ENCODE measurements around the gene GCNT2.
"Not testable (repeated sequence)": the region's sequence is repeated elsewhere in the genome, so short reads cannot be mapped to it uniquely, and the experiment has no call there.

The GCNT2 gene

DNA sequence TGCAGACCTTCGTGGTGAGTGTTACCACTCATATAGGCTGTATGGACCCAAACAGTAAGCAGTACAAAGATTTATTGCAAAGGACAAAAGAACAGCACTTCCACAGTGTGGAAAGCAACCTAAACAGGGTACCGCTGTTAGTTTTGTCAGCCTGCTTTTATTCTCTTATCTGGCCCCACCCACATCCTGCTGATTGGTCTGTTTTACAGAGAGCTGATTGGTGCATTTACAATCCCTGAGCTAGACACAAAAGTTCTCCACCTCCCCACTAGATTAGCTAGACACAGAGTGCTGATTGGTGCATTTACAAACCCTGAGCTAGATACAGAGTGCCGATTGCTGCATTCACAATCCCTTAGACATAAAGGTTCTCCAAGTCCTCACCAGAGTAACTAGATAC is 95.1 kb downstream of the GCNT2 start:
- not testable (repeated sequence) for DNase-seq

DNA sequence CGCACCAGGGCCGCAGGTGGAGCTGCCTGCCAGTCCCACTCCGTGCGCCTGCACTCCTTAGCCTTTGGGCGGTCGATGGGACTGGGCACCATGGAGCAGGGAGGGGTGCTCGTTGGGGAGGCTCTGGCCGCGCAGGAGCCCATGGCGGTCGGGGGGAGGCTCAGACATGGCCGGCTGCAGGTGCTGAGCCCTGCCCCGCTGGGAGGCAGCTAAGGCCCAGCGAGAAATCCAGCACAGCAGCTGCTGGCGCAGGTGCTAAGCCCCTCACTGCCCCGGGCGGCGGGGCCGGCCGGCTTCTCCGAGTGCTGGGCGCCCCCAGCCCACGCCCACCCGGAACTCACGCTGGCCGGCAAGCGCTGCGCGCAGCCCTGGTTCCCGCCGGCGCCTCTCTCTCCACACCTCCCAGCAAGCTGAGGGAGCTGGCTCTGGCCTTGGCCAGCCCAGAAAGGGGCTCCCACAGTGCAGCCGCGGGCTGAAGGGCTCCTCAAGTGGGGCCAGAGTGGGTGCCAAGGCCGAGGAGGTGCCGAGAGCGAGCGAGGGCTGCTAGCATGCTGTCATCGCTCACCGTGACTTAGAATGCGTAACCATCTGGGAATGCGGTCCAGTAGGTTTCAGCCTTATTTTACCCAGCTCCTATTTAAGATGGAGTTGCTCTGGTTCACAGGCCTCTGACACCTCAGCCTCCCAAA is 96.0 kb downstream of the GCNT2 start:
- no peak for DNase-seq

DNA sequence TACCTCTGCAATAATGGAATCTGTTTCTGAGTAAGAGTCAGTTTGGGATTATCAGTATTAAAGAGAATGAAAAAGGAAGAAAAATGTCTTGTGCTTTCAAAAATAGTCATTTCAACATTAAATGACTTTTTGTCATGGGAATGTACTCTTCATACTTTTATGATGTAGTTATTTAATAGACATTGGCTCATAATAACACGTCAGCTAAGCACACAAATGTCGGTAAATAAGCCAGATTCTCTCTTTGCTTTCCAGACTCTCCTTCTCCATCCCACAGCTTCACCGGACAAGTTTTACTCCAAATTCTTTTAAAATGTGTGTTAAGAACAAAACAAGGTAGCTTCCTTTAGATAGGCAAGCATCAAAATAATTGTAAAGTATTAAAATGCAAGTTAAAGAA is 97.3 kb downstream of the GCNT2 start:
- no peak for DNase-seq

DNA sequence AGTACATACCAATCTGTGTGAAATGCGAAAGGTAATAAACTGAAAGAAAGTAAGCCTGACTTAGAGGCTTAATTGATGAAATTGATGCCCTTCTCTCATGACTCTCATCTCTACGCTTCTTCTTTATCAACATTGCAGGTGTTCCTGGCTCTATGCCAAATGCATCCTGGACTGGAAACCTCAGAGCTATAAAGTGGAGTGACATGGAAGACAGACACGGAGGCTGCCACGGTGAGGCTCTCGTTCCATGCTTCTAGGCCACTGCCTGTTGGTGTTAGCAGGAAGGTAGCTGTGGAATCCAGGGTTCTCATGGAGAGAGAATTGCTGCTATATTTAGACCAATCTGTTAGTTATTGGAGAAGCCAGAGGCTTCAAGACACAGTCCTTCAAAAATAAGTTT is 100.1 kb downstream of the GCNT2 start:
- no peak for DNase-seq

DNA sequence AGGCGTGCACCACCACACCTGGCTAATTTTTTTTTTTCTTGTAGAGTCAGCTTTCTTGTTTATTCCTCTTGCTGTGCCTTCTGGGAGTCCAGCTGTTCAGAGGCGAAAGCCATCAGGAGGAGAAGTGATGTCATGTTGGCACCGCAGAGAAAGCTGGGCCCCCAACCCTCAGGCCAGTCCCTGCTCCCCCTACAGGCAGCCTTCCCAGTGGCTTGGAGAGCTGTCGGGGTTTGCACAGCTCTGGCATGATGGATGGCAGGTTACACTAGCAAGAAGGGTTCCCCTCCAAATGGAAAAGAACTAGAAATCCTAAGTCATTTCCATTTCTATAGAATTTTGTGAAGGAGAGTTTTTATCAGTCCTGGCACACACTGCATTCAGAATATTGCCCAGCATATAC is 100.7 kb downstream of the GCNT2 start:
- no peak for DNase-seq

DNA sequence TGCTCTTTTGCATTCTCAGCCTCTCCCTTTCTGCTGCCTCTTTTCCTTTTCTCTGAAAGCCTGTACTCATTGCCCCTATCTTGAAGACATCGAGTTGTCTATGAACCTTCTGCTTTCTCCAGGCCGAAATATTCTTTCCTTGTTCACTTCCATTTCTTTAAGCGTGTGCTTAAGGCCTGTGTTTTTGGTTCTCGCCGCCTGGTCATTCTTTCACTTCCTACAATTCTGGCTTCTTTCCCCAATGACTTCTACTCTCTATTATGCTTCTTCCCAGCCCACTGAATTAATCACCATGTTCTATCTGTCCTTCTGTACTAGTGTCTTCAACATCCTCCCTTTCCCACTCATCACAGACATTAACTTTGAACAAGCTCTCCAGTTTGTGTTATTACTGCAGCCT is 103.7 kb downstream of the GCNT2 start:
- no peak for DNase-seq

DNA sequence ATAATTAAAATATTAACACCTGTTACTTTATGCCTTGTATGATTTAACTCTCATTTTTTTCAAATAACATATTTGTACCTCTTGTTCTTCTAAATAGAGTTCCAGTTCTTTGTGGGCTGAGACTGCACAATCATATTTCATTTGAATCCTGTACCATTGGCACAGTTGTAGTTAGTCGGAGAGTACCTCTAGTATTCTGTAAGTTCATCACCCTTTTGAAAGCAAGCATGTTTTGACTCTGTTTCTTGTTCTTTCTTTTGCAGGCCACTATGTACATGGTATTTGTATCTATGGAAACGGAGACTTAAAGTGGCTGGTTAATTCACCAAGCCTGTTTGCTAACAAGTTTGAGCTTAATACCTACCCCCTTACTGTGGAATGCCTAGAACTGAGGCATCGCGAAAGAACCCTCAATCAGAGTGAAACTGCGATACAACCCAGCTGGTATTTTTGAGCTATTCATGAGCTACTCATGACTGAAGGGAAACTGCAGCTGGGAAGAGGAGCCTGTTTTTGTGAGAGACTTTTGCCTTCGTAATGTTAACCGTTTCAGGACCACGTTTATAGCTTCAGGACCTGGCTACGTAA is 105.1 kb downstream of the GCNT2 start:
- DNase-seq: no peak

DNA sequence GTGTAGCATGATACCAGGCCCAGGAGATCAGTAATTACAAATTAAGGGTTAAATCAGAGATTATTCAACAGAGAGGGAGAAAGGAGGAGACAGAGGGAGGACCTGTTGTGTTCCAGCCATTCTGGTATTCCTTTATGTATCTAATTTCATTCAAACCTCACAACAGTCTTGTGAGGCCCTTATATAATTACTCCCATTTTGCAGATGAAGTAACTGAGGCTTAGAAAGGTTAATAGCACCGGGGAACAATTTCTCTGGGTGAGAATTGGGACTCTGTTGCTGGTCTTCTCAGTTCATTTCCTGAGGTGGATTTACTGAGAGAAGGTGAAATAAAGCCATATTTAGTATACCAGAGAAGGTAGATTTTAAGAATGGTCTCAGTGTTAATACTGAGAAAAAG is 106.6 kb downstream of the GCNT2 start:
- no peak for DNase-seq

DNA sequence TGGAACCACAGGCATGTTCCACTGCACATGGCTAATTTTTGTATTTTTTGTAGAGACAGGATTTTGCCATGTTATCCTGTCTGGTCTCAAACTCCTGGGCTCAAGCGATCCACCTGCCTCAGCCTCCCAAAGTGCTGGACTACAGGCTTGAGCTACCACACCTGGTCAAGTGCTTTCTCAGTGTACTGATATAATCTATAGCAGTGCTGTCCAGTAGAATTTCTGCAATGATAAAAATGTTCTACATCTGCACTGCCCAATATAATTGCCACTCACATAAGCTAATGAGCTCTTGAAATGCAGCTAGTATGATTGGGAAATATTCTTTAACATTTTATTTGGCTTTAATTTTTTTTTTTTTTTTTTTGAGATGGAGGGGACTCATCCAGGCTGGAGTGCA is 109.0 kb downstream of the GCNT2 start:
- DNase-seq: no peak

DNA sequence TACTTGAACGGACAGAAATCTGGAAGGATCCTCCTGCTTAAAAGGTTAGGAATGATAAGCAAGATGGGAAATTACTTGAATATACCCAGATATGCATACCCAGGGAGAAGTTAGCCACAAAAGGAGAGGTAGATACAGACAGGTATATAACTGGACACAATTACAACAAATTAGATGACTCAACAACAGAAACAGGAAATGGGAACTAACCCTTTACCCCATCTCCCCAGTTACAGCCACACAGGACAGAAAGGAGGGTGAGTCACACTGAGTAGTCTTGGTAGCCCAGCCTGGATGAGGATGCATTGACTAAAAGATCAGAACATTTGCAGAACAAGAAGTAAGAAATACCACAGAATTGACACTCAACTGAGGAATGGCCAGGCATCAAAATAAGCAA is 112.1 kb downstream of the GCNT2 start:
- DNase-seq: peak; percentile 12

DNA sequence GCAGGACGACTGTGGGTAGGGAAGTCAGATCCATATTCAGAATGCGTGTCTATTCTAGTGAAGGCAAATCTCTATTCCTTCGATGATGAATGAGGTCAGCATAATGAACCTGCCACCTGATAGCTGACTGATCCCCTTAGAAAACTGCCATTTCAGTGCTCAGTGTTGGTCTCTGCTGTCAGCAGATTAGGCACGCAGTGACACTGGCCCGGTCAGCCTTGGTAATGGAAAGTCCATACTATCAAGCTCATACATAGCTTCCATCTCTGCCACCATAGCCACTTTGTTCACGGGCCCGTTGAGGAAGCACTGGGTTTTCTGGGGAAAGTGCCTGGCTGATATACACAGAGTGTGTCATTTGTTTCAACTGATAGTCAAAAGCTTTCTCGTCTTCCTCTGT is 119.3 kb downstream of the GCNT2 start:
- no peak for DNase-seq

DNA sequence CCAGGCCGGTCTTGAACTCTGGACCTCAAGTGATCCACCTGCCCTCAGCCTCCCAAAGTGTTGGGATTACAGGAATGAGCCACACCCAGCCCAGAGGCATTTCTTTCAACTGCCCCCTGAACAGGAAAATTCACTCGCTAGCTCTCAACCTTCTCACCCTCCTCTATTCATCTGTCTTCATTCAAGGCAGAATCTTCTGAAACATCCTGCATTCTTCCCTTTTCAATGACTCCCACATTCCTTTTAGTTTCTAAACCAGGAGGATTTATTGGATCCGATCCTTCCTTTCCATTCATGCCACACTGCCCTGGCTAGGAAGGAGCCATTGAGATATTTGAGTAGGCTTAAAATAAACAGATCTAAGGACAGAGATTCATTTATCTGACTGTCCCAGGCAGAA is 120.4 kb downstream of the GCNT2 start:
- DNase-seq: no peak

DNA sequence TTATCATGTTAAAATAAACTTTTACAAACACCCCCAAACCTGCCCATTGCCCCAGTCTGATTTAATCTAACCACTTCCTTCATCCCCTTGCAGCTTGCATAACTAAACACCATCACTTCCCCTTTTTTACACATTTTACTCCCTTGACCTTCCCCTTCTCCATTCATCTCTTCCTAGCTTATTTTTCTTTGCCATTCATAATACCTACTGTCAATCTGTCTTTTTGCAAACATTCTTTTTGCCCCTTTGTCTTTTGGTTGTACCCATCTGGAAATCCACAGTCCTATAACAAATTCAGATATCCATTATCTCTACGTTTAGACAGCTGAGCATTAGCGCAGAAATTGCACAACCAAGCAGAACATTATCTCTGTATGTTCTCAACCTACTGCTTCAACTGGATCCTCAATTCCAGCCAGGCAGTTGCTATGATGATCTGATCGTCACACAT is 122.1 kb downstream of the GCNT2 start:
- no peak for DNase-seq

DNA sequence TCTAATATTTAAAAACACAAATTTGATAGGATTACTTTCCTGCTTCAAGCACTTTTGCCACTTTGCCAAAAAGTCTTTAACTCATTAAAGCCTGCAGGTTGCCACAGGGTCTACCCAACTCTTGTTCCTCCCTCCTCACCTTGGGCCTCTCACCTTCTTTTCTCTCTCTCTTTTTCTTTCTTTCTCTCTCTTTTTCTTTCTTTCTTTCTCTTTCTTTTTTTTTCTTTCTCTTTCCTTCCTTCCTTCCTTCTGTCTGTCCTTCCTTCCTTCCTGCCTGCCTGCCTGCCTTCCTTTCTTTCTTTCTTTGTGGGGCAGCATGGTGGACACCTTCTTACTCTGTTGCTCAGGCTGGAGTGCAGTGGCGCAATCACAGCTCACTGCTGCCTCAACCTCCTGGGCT is 123.1 kb downstream of the GCNT2 start:
- no peak for DNase-seq

DNA sequence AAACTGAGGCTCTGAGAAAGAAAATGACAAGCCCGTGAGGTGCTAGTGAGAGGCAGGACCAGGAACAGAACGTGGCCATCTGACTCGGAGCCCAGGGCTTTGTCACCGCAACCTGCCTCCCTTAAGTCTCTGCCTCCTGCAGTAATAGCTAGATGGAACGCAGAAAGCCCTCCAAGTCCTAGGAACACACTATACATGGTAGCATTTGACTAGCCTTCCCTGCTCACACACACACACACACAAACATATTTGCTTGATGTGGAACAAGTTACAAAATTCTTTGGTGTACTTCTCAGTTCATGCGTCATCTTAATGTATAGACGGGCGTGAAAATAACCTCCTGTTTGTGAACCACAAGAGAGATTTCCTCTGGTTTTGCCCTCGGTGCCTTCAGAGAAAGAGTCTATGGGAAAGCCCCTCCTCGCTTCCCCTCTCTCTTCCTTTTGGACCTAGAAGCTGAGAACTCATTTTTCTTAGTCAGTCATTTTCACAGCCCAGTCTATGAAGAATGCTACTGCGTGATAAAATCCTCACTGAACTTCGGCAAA is 134.4 kb downstream of the GCNT2 start:
- peak; percentile 38 for DNase-seq

DNA sequence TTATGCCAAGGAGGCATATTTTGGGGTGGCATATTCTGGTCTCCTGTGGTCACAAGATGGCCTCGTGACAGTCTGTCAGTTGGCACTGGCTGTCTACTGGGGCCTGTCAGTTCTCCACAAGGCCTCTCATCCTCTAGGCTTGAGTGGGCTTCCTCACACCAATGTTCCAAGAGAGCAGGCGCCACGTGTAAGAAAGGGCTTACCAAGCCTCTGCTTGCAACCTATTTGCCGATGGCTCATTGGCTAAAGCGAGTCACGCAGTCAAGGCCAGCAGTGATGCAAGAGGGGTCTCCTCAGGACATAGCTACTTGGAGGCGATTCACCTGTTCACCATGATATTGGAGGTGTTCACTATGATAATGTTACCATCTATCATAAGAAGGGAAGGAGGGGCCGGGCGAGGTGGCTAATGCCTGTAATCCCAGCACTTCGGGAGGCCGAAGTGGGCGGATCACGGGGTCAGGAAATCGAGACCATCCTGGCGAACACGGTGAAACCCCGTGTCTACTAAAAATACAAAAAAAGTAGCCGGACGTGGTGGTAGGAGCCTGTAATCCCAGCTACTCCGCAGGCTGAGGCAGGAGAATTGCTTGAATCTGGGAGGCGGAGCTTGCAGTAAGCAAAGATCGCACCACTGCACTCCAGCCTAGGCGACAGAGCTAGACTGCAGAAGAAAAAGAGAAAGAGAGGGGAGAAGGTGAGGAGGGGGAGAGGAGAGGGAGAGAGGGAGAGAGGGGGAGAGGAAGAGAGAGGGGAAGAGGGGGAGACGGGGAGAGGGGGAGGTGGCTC is 138.0 kb downstream of the GCNT2 start:
- DNase-seq: no peak

DNA sequence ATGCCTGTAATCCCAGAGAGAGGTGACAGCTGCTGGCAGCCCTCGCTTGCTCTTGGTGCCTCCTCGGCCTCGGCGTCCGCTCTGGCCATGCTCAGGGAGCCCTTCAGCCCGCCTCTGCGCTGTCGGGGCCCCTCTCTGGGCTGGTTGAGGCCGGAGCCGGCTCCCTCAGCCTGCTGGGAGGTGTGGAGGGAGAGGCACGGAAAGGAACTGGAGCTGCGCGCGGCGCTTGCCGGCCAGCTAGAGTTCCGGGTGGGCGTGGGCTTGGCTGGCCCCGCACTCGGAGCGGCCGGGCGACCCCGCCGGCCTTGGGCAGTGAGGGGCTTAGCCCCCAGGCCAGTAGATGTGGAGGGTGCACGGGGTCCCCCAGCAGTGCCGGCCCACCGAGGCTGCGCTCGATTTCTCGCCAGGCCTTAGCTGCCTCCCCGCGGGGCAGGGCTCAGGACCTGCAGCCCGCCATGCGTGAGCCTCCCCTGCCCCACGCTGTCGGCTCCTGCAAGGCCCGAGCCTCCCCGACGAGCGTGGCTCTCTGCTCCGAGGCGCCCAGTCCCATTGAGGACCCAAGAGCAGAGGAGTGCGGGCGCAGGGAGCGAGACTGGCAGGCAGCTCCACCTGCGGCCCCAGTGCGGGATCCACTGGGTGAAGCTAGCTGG is 138.7 kb downstream of the GCNT2 start:
- no peak for DNase-seq

DNA sequence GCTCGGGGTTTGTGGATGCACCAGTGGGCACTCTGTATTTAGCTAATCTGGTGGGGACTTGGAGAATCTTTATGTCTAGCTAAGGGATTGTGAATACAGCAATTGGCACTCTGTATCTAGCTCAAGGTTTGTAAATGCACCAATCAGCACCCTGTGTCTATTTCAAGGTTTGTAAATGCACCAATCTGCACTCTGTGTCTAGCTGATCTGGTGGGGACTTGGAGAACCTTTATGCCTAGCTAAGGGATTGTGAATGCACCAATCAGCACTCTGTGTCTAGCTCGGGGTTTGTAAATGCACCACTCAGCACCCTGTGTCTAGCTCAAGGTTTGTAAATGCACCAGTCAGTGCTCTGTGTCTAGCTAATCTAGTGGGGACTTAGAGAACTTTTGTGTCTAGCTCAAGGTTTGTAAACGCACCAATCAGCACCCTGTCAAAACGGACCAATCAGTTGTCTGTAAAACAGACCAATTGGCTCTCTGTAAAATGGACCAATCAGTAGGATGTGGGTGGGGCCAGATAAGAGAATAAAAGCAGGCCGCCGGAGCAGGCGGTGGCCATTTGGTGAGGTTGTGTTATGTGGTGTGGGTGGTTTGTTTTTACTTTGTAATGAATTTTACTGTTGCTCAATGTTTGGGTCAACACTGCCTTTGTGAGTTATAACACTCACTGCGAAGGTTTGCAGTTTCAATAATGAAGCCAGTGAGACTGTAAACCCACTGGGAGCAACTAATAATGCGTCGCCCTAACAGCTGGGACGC is 139.5 kb downstream of the GCNT2 start:
- DNase-seq: not testable (repeated sequence)

DNA sequence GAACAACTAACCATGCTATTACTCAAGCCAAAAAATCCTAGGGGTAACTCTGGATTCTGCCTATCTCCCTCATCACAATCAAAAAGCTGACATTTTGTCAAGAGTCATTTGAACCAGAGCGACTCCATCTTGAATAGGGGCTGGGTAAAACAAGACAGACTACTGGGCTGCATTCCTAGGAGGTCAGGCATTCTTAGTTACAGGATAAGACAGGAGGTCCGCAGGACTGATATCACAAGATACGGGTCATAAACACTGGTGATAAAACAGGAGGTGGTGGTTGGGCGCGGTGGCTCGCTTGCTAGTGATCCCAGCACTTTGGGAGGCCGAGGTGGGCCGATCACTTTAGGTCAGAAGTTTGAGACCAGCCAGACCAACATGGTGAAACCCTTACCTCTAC is 141.1 kb downstream of the GCNT2 start:
- no peak for DNase-seq

DNA sequence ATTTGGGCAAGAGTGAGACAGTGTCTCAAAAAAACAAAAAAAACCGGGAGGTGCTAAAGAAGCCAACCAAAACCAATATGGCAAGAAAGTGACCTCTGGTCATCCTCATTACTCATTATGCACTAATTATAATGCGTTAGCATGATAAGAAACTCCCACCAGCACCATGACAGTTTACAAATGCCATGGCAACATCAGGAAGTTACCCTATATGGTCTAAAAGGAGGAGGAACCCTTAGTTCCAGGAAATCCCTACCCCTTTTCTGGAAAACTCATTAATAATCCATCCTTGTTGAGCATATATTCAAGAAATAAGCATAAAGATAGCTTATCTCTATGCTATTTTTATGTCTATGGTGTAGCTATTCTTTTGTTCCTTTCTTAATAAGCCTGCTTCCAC is 141.6 kb downstream of the GCNT2 start:
- DNase-seq: no peak

DNA sequence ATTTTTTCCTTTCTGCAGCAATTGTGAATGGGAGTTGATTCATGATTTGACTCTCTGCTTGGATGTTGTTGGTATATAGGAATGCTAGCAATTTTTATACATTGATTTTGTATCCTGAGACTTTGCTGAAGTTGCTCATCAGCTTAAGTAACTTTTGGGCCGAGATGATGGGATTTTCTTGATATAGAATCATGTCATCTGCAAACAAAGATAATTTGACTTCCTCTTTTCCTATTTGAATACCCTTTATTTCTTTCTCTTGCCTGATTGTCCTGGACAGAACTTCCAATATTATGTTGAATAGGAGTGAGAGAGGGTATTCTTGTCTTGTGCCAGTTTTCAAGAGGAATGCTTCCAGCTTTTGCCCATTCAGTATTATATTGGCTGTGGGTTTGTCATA is 144.4 kb downstream of the GCNT2 start:
- DNase-seq: not testable (repeated sequence)

DNA sequence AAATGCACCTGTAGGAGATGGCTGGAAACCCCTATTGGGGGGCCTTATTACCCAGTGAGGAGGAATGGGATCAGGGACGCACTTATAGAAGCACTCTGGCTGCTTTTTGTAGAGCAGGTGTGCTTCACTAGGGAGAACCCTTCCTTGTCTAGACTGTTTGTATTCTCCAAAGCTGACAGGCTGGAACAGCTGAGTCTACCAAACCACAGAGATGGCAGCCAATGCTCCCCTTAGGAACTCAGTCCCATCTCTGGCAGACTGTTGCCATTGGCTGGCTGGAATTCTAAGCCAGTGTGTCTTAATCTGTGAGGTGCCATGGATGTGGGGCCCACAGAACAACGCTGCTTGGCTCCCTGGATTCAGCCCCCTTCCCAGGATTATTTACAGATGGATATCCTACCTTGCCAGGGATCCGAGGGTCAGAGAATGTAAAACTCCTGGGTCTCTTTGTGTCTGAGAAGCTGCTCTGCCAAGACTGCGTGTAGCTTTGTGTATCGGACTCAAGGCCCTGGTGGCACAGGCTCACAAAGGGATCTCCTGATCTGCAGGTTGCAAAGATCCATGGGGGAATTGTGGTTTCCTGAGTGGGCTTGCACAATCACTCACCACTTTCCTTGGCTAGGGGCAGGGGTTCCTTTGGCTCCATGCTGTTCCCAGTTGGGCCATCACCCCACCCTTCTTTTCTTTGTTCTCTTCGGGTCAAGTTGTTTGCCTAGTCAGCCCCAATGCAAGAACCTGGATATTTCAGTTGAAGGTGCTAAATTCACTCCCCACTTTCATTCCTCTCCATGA is 147.2 kb downstream of the GCNT2 start:
- no peak for DNase-seq

All from NK-92 treated with Interleukin-12 subunit alpha and Interleukin-12 subunit beta, amount 100 ng/mL, for 24 hours (cell line).